GM06990 (cell line): ENCODE results near the gene CDIPT.

Source experiments
- DNase-seq: peaks from one replicate; pipeline ENCODE4 v3.0.0-alpha.2; 2011; ENCODE audit not compliant: insufficient read length; ENCODE audit errors: extremely low read depth
- H3K27me3 ChIP-seq: replicated peaks from 2 replicates; pipeline ENCODE4 v1.6.0; 2011; ENCODE audit warnings: low read length; ENCODE audit not compliant: control insufficient read depth, insufficient read depth
- H3K36me3 ChIP-seq: 2 replicates; pipeline ENCODE4 v1.5.1; 2011; ENCODE audit warnings: low read length; ENCODE audit not compliant: control insufficient read depth, insufficient read depth
- H3K4me3 ChIP-seq: replicated peaks from 2 replicates; pipeline ENCODE4 v1.5.1; 2011; ENCODE audit warnings: low read depth, mild to moderate bottlenecking, control low read depth, low read length
- TF ChIP-seq, protein P1 (sequence below): IDR thresholded peaks from 2 replicates; pipeline ENCODE4 v1.5.1; 2011; ENCODE audit warnings: low read length, control low read depth, mild to moderate bottlenecking, inconsistent platforms; ENCODE audit not compliant: insufficient read depth, poor library complexity, severe bottlenecking

Gene CDIPT

DNA sequence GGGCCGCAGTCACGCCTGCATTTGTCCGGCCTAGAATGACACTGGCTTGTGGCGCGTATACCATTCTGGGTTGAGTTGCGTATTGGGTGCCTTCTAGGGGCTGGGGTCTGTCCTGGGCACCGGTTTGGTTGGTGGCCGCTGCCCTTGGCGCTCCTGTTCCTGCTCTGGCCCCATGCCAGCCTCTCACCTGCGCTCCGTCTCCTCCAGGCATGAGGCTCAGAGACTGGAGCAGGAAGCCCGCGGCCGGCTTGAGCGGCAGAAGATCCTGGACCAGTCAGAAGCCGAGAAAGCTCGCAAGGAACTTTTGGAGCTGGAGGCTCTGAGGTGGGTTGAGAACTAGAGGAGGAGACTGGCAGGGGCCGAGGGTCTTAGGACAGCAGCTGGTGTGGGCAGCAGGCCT, 17.4 kb downstream of the CDIPT start:
- TF ChIP-seq, protein P1, sequence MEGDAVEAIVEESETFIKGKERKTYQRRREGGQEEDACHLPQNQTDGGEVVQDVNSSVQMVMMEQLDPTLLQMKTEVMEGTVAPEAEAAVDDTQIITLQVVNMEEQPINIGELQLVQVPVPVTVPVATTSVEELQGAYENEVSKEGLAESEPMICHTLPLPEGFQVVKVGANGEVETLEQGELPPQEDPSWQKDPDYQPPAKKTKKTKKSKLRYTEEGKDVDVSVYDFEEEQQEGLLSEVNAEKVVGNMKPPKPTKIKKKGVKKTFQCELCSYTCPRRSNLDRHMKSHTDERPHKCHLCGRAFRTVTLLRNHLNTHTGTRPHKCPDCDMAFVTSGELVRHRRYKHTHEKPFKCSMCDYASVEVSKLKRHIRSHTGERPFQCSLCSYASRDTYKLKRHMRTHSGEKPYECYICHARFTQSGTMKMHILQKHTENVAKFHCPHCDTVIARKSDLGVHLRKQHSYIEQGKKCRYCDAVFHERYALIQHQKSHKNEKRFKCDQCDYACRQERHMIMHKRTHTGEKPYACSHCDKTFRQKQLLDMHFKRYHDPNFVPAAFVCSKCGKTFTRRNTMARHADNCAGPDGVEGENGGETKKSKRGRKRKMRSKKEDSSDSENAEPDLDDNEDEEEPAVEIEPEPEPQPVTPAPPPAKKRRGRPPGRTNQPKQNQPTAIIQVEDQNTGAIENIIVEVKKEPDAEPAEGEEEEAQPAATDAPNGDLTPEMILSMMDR: no peak
- Histone ChIP-seq H3K36me3 (peaks cover 31% of the 10 kb centered on the region), H3K27me3 (no peaks in the 10 kb centered on the region), H3K4me3 (no peak overlapping the region)
- DNase-seq: no peak

DNA sequence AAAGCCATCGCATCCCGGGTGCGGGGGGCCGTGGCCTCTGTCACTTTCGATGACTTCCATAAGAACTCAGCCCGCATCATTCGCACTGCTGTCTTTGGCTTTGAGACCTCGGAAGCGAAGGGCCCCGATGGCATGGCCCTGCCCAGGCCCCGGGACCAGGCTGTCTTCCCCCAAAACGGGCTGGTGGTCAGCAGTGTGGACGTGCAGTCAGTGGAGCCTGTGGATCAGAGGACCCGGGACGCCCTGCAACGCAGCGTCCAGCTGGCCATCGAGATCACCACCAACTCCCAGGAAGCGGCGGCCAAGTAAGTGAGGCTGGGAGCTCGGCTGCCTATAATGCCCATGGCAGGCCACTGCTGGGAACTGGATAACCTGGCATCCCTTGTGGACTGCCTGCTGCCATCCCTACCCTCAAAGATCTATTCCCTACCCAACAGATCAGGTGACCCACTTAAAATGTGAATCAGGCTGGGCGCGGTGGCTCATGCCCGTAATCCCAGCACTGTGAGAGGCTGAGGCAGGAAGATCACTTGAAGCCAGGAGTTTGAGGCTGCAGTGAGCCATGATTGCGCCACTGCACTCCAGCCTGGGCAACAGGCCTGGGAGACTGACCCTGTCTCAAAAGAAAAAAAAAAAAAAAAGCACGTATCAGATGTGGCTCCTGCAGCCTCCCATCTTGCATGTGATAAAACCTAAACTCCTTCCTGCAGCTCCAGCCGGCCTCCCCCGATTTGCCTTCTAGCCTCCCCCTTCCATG, 18.3 kb downstream of the CDIPT start:
- H3K36me3 ChIP-seq: peaks cover 31% of the 10 kb centered on the region
- H3K27me3 ChIP-seq: no peaks in the 10 kb centered on the region
- TF ChIP-seq, protein P1: no peak
- H3K4me3 ChIP-seq: no peak overlapping the region
- no peak for DNase-seq

DNA sequence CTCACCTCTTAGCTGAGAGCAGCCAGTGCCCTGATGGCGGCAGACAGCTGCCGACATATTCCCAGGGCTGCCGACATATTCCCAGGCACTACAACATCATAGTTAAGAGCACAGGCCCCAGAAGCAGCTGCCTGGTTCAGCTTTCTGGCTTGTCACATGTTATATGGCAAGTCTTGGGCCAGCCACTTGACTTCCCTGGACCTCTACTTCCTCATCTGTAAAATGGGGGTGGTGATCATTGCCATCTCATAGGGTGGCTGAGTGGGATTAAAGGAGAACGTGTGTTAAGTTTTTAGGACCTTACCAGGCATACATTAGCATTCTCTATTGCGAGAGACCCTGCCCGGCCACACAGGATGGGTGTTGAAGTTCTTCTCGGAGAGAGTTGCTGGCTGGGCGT, 19.1 kb downstream of the CDIPT start:
- DNase-seq: no peak
- no peak overlapping the region for H3K4me3 ChIP-seq
- TF ChIP-seq, protein P1: no peak
- H3K36me3 ChIP-seq: peaks cover 31% of the 10 kb centered on the region
- H3K27me3 ChIP-seq: no peaks in the 10 kb centered on the region

DNA sequence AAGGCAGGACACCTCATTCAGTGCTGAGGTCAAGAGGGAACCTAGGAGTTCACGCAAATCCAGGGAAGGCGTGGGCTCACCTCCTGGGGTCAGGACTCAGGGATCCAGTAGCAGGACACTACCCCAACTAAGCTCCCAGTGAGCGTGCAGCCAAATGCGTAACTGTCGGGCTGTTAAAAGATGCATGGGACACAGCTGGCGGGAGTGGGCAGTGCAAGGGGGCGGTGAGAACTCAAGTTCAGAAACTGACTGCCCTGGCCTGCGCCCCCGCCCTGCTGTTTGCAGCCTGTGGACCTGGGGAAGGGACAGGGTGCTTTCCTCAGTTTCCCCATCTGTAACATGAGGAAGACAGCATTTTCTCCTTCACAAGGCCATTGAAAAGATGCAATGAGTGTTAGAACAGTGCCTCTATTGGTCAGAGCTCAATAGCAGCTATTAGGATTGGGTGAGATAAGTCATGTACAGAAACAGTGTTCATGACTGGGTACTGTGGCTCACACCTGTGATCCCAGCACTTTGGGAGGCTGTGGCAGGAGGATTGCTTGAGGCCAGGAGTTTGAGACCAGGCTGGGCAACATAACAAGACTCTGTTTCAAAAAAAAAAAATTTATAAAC, 20.2 kb downstream of the CDIPT start:
- TF ChIP-seq, protein P1: no peak
- H3K27me3 ChIP-seq: no peaks in the 10 kb centered on the region
- peaks cover 31% of the 10 kb centered on the region for H3K36me3 ChIP-seq
- DNase-seq: no peak
- no peak overlapping the region for H3K4me3 ChIP-seq

DNA sequence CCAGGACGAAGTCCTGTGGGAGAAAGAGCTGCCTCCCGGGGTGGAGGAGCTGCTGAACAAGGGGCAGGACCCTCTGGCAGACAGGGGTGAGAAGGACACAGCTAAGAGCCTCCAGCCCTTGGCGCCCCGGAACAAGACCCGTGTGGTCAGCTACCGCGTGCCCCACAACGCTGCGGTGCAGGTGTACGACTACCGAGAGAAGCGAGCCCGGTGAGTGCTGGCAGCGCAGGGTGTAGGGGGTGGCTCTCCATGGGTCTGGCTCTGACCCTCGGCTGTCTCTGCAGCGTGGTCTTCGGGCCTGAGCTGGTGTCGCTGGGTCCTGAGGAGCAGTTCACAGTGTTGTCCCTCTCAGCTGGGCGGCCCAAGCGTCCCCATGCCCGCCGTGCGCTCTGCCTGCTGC, 21.4 kb downstream of the CDIPT start:
- DNase-seq: no peak
- Histone ChIP-seq H3K27me3 (no peaks in the 10 kb centered on the region), H3K36me3 (peaks cover 28% of the 10 kb centered on the region), H3K4me3 (no peak overlapping the region)
- TF ChIP-seq, protein P1: no peak
